ENCODE results near the gene WWOX. TPM values are rescaled to one million over a fixed set of nuclear protein-coding genes. Genes with fewer than 3 reads are reported as not detected.

The WWOX gene
- total and polyA plus RNA-seq, 2 of the 8 experiments (the other 6 are each of a cell fraction or from before 2014, with no cell fraction given): 5.4 to 16.7 TPM

DNA sequence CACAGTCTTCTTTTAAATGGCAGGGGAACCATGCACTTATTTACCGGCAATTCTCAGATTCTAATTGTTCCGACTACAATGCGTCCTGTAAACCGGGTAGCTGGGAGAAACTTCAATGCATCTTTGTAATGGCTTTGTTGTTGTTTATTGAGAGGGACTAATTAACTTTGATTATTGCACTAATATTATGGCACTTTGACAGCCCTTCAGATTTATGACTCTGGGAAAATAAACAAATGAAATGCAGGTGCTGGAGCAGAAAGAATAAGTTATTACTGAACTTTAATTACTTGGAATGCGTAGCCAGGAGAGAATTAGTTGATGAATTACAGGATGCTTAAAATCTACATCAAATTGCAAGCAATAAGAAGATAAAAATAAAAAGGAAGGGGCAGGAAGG, 77.0 kb downstream of the WWOX start (continued):
- TF ChIP-seq GTF2F1 (IDR thresholded peaks at IDR 0.05; ENCODE audit: borderline replicate concordance, low read depth, low read length) (no peak), TAF7 (optimal IDR thresholded peaks at IDR 0.05; ENCODE audit: borderline replicate concordance, low read depth, low read length) (no peak), SP4 (IDR thresholded peaks at IDR 0.05; ENCODE audit: low read length) (no peak), SIRT6 (IDR thresholded peaks at IDR 0.05; ENCODE audit: low read length) (no peak)

Data from H1 (cell line).